Activated gamma-delta T cell (primary cell): Measurements from ENCODE around the gene C20orf144.

Source experiments
- DNase-seq: peaks from one replicate; lab custom pipeline; 2025; lab: John Stamatoyannopoulos, UW

The C20orf144 gene

GRCh38 chr20:33664762-33665144 lies 2.6 kb downstream of the C20orf144 start:
- no peak for DNase-seq

GRCh38 chr20:33666293-33667244 lies 4.4 kb downstream of the C20orf144 start, which contains the start of gene ACTL10:
ACTL10 (plus strand) TSS chr20:33666943; CDS start chr20:33667498, 555 bp downstream.
- DNase-seq: peak; percentile 37

GRCh38 chr20:33667245-33667675 lies 5.1 kb downstream of the C20orf144 start:
- DNase-seq: peak; percentile 38

GRCh38 chr20:33667676-33668465 lies 5.7 kb downstream of the C20orf144 start:
- DNase-seq: peak; percentile 55

GRCh38 chr20:33668466-33669155 lies 6.5 kb downstream of the C20orf144 start:
- DNase-seq: no peak

GRCh38 chr20:33669224-33669623 lies 7.1 kb downstream of the C20orf144 start:
- DNase-seq: no peak

GRCh38 chr20:33669873-33670640 lies 7.9 kb downstream of the C20orf144 start:
- DNase-seq: no peak

- DNase-seq: no peak
These were observed 8.8 kb downstream of the C20orf144 start for GRCh38 chr20:33670715-33671499.

GRCh38 chr20:33671573-33672288 lies 9.6 kb downstream of the C20orf144 start:
- DNase-seq: no peak

GRCh38 chr20:33672426-33673113 lies 10.4 kb downstream of the C20orf144 start:
- no peak for DNase-seq

- DNase-seq: no peak
These were observed 10.9 kb downstream of the C20orf144 start for GRCh38 chr20:33673114-33673409.

GRCh38 chr20:33673410-33674293 lies 11.5 kb downstream of the C20orf144 start:
- DNase-seq: no peak

GRCh38 chr20:33674294-33675135 lies 12.4 kb downstream of the C20orf144 start, which contains the start of gene NECAB3:
NECAB3 (minus strand) TSS chr20:33674428; CDS start chr20:33674352, 76 bp downstream.
- DNase-seq: peak; percentile 56

- no peak for DNase-seq
These were observed 13.2 kb downstream of the C20orf144 start for GRCh38 chr20:33675136-33675959.

- no peak for DNase-seq
These were observed 14.0 kb downstream of the C20orf144 start for GRCh38 chr20:33676121-33676520.
